Natural killer cell (primary cell): ENCODE results near the gene MCTP2. TPM values are rescaled to one million over a fixed set of nuclear protein-coding genes. Genes with fewer than 3 reads are reported as not detected.

Source experiments
- ATAC-seq, 3 donors: fragments of 150-1000 bp in 2 of 3; fragments of 200-7000 bp in 1 of 3; cut with Tn5 transposase; 1 replicate in 1 of 3; 2 replicates in 2 of 3; pipeline ENCODE4 v1.10.0; 2021; ENCODE audit warnings: mild to moderate bottlenecking in 2 of 3, moderate library complexity in 2 of 3
- DNase-seq, 2 donors: peaks; one replicate each; pipeline versions ENCODE4 v3.0.0 to v3.0.0-alpha.2; 2013 to 2021; ENCODE audit warnings: mixed read lengths in 1 of 2
- H3K27ac ChIP-seq: one replicate; pipeline ENCODE4 v1.5.1; 2013; ENCODE audit warnings: mild to moderate bottlenecking, low read length
- H3K27me3 ChIP-seq: one replicate; pipeline ENCODE4 v1.6.1; 2013; ENCODE audit warnings: low read length; ENCODE audit not compliant: control insufficient read depth, insufficient read depth
- H3K36me3 ChIP-seq: one replicate; pipeline ENCODE4 v1.6.1; 2013; ENCODE audit warnings: low read length; ENCODE audit not compliant: control insufficient read depth, insufficient read depth
- H3K4me1 ChIP-seq: one replicate; pipeline ENCODE4 v1.6.1; 2013; ENCODE audit warnings: low read length; ENCODE audit not compliant: control insufficient read depth, insufficient read depth
- H3K4me3 ChIP-seq: one replicate; pipeline ENCODE4 v1.5.1; 2013; ENCODE audit warnings: low read length
- H3K9me3 ChIP-seq: one replicate; pipeline ENCODE4 v1.6.1; 2013; ENCODE audit warnings: low read length; ENCODE audit not compliant: control insufficient read depth, insufficient read depth
- H3K27ac Mint-ChIP-seq, 2 donors: one replicate each; pipeline ENCODE4 v1.8.0; 2022; ENCODE audit warnings: mild to moderate bottlenecking in 2 of 2, mixed read lengths in 2 of 2, moderate library complexity in 1 of 2
- H3K27me3 Mint-ChIP-seq, 2 donors: one replicate each; pipeline ENCODE4 v1.8.0; 2022; ENCODE audit warnings: low read depth in 2 of 2, mixed read lengths in 2 of 2
- H3K36me3 Mint-ChIP-seq: one replicate; pipeline ENCODE4 v1.8.0; 2022; ENCODE audit warnings: mixed read lengths
- H3K4me1 Mint-ChIP-seq, 2 donors: one replicate each; pipeline ENCODE4 v1.8.0; 2022; ENCODE audit warnings: mixed read lengths in 2 of 2
- H3K4me3 Mint-ChIP-seq: one replicate; pipeline ENCODE4 v1.8.0; 2022; ENCODE audit warnings: mild to moderate bottlenecking, moderate library complexity, mixed read lengths
- H3K9me3 Mint-ChIP-seq, 2 donors: one replicate each; pipeline ENCODE4 v1.8.0; 2022; ENCODE audit warnings: mixed read lengths in 2 of 2
- CTCF ChIP-seq: fragments of 200-600 bp; IDR thresholded peaks from one replicate; pipeline ENCODE4 v1.8.0; 2022; ENCODE audit warnings: antibody characterized with exemption
- WGBS: methylation state at CpG from one replicate; pipeline ENCODE4 v1.1.7; 2013; ENCODE audit warnings: missing lambda C conversion rate; ENCODE audit not compliant: insufficient coverage; 5-methylcytosine and 5-hydroxymethylcytosine counted together
- intact Hi-C: fragments of 100-400 bp; cut with micrococcal nuclease; formaldehyde crosslinking; loops from one replicate; pipeline ENCODE4 v1.14.2; 2022
- total RNA-seq, 4 donors: library from RNA; stranded (reverse); fragments of 120-200 nt in 1 of 4; gene quantifications; one replicate each; pipeline versions ENCODE4 v1.2.3 to v1.2.4, GENCODE V29; 2013 to 2022

Gene MCTP2
- total RNA-seq, 3 donors from 2014 or later (not counting 1 experiment from before 2014, with no cell fraction given) = 235 to 312 (median 261) TPM

- H3K9me3 Mint-ChIP-seq = no peaks in the 10 kb centered on the region
- no peak for TF ChIP-seq CTCF
- Histone ChIP-seq H3K27me3 (no peaks in the 10 kb centered on the region), H3K36me3 (peaks cover 47% of the 10 kb centered on the region), H3K4me1 (no peaks in the 10 kb centered on the region), H3K4me3 (no peak overlapping the region), H3K27ac (no peak overlapping the region), H3K9me3 (no peaks in the 10 kb centered on the region)
- H3K36me3 Mint-ChIP-seq = no peaks in the 10 kb centered on the region
- H3K27me3 Mint-ChIP-seq = no peaks in the 10 kb centered on the region
- ATAC-seq = no peak
- 96% methylated on average over 13 of the region's 13 CpGs for WGBS
- no peak for DNase-seq
- H3K27ac Mint-ChIP-seq = peak overlapping the region; percentile 7 to 73
- no peak overlapping the region for H3K4me3 Mint-ChIP-seq
- H3K4me1 Mint-ChIP-seq = peaks cover 43 to 47% of the 10 kb centered on the region in 2 donors
- intact Hi-C loops = no loop called here
These were observed 105.6 kb downstream of the MCTP2 start for GRCh38 chr15:94336817-94337467.

GRCh38 chr15:94338243-94338846, 107.0 kb downstream of the MCTP2 start:
- Histone ChIP-seq H3K27me3 (no peaks in the 10 kb centered on the region), H3K36me3 (peaks cover 54% of the 10 kb centered on the region), H3K27ac (no peak overlapping the region), H3K4me1 (no peaks in the 10 kb centered on the region), H3K4me3 (no peak overlapping the region), H3K9me3 (no peaks in the 10 kb centered on the region)
- DNase-seq (no peak), ATAC-seq (no peak)
- H3K27ac Mint-ChIP-seq = no peak overlapping the region
- H3K27me3 Mint-ChIP-seq = no peaks in the 10 kb centered on the region
- no peak for TF ChIP-seq CTCF
- peaks cover 43 to 48% of the 10 kb centered on the region in 2 donors for H3K4me1 Mint-ChIP-seq
- H3K36me3 Mint-ChIP-seq = no peaks in the 10 kb centered on the region
- H3K4me3 Mint-ChIP-seq = no peak overlapping the region
- 94% methylated on average over 13 of the region's 16 CpGs for WGBS
- intact Hi-C loops = no loop called here
- no peaks in the 10 kb centered on the region for H3K9me3 Mint-ChIP-seq

GRCh38 chr15:94346282-94346681, 114.9 kb downstream of the MCTP2 start:
- Histone ChIP-seq H3K4me1 (no peaks in the 10 kb centered on the region), H3K36me3 (peaks cover 61% of the 10 kb centered on the region), H3K27me3 (no peaks in the 10 kb centered on the region), H3K9me3 (no peaks in the 10 kb centered on the region), H3K4me3 (no peak overlapping the region), H3K27ac (no peak overlapping the region)
- no peak for TF ChIP-seq CTCF
- H3K27ac Mint-ChIP-seq = peak overlapping the region; percentile 5 to 59
- ATAC-seq = no peak
- H3K36me3 Mint-ChIP-seq = peaks cover 7% of the 10 kb centered on the region
- WGBS = 83% methylated on average over 2 of the region's 4 CpGs
- no peaks in the 10 kb centered on the region for H3K27me3 Mint-ChIP-seq
- intact Hi-C loops = no loop called here
- H3K4me1 Mint-ChIP-seq = peaks cover 31 to 34% of the 10 kb centered on the region in 2 donors
- no peaks in the 10 kb centered on the region for H3K9me3 Mint-ChIP-seq
- no peak for DNase-seq
- no peak overlapping the region for H3K4me3 Mint-ChIP-seq
